ENCODE data around the gene CRYBG1. TPM values are rescaled to one million over a fixed set of nuclear protein-coding genes. Genes with fewer than 3 reads are reported as not detected.

CRYBG1 gene
- total RNA-seq, 1 experiment from 2014 or later = 10.7 TPM

DNA sequence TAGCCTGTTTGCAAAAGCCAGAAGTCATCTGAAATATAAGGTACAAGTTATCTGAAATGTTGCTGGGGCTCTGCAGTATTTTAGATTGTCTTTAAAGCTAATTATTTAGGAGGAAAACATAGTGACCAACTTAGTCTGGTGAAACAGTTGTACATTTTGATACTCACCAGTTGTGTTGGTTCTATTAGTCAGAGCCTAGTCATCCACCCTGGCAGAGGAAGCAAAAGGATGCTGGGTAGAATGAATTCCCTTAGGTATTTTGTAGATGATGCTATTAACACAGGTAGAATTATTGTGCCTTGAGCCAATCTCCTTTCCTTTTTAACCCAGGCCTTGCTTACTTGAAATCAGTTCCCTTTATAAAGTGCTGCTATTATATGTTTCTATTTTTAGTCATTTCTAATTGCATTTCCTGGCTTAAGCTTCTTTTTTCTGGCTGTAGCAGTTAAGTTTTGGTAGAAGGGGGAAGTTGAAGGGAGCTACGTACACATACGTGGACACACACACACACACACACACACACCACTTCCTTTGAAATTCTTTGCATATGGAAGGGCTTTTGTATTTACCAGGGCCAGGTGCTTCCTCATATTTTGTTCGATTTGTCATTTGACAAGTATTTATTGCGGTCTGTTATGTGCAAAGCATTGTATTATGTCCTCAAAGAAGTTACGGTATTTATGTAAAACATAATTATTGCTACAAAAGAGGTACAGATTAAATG is 186.3 kb downstream of the CRYBG1 start:
- TF ChIP-seq ELF1 (IDR thresholded peaks at IDR 0.05; ENCODE audit: borderline replicate concordance, low read depth) = no peak; the same call in none of the 2 replicates
- TF ChIP-seq, protein P1, sequence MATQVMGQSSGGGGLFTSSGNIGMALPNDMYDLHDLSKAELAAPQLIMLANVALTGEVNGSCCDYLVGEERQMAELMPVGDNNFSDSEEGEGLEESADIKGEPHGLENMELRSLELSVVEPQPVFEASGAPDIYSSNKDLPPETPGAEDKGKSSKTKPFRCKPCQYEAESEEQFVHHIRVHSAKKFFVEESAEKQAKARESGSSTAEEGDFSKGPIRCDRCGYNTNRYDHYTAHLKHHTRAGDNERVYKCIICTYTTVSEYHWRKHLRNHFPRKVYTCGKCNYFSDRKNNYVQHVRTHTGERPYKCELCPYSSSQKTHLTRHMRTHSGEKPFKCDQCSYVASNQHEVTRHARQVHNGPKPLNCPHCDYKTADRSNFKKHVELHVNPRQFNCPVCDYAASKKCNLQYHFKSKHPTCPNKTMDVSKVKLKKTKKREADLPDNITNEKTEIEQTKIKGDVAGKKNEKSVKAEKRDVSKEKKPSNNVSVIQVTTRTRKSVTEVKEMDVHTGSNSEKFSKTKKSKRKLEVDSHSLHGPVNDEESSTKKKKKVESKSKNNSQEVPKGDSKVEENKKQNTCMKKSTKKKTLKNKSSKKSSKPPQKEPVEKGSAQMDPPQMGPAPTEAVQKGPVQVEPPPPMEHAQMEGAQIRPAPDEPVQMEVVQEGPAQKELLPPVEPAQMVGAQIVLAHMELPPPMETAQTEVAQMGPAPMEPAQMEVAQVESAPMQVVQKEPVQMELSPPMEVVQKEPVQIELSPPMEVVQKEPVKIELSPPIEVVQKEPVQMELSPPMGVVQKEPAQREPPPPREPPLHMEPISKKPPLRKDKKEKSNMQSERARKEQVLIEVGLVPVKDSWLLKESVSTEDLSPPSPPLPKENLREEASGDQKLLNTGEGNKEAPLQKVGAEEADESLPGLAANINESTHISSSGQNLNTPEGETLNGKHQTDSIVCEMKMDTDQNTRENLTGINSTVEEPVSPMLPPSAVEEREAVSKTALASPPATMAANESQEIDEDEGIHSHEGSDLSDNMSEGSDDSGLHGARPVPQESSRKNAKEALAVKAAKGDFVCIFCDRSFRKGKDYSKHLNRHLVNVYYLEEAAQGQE (IDR thresholded peaks at IDR 0.05; ENCODE audit: low read depth) = no peak
- TF ChIP-seq JUND (IDR thresholded peaks at IDR 0.05) = peak; percentile 80
- TF ChIP-seq SP1 (IDR thresholded peaks at IDR 0.05; ENCODE audit: low read depth) = peak; percentile 56
- TF ChIP-seq CBX3 (IDR thresholded peaks at IDR 0.05; ENCODE audit: low read depth) = peak; percentile 9; the same call in 1 of the 2 replicates
- peak; percentile 92 for TF ChIP-seq FOSL1 (IDR thresholded peaks at IDR 0.05; ENCODE audit: low read depth)
- TF ChIP-seq CEBPB (IDR thresholded peaks at IDR 0.05; ENCODE audit: low read depth) = peak; percentile 44; the same call in 1 of the 2 replicates
- TF ChIP-seq SRF (IDR thresholded peaks at IDR 0.05; ENCODE audit: low read depth) = peak; percentile 59; the same call in 1 of the 2 replicates
- TF ChIP-seq EZH2phosphoT487 (IDR thresholded peaks at IDR 0.05; ENCODE audit: borderline replicate concordance) = no peak
- Histone ChIP-seq H2AFZ (ENCODE audit: low read depth, low read length, poor library complexity, severe bottlenecking) (peak overlapping the region; percentile 59), H3K9me3 (ENCODE audit: control insufficient read depth in 1 of 2, insufficient read depth in 1 of 2, low read depth in 1 of 2, low read length in 2 of 2) (no peaks in the 10 kb centered on the region), H3K27me3 (ENCODE audit: insufficient read depth, low read length) (no peaks in the 10 kb centered on the region), H4K20me1 (ENCODE audit: insufficient read depth) (no peaks in the 10 kb centered on the region), H3K27ac (ENCODE audit: low read depth, low read length) (peak overlapping the region; percentile 88), H3K4me3 (replicated peaks in 1 of 2; ENCODE audit: low read depth in 1 of 2, low read length in 2 of 2) (peak overlapping the region in 1 of 2 experiments; percentile 9; a peak in 2 of 4 replicates), H3K4me2 (ENCODE audit: low read length) (peak overlapping the region; percentile 68), H3K4me1 (ENCODE audit: control insufficient read depth in 1 of 2, insufficient read depth in 2 of 2, low read length in 2 of 2) (peaks cover 26 to 39% of the 10 kb centered on the region in 2 experiments), H3K79me2 (ENCODE audit: insufficient read depth, low read length) (no peaks in the 10 kb centered on the region), H3K36me3 (ENCODE audit: control insufficient read depth in 1 of 2, insufficient read depth in 2 of 2, low read length in 2 of 2) (no peaks in the 10 kb centered on the region), H3K9ac (ENCODE audit: low read length) (0 out of 2 replicates have a peak overlapping the region, but pooled peaks have one; percentile 9), H3K9me2 (ENCODE audit: insufficient read depth) (no peaks in the 10 kb centered on the region)
- ChIA-PET POLR2A (interaction anchor here (0.7 kb wide), 1 partner anchor 13 kb away, joined by 4 read pairs; no protein-coding TSS in a partner anchor), CTCF (no interaction called here), RAD21 (ENCODE audit: low non-redundant PET in 1 of 2, low total read pairs in 2 of 2, uncharacterized antibody in 2 of 2, unreplicated experiment in 2 of 2) (no interaction called here)
- DNase-seq (ENCODE audit: low read depth, low spot score) (peak; percentile 76), ATAC-seq (peak; percentile 74)
- TSS peak; percentile 32 for BruUV-seq (replicated peaks)
- intact Hi-C loops (cut with micrococcal nuclease) = no loop called here

Data from HCT116 (cell line).